ENCODE data around the gene CYB5A.
"Not testable (repeated sequence)": the region's sequence is repeated elsewhere in the genome, so short reads cannot be mapped to it uniquely, and the experiment has no call there.

Gene CYB5A

GRCh38 chr18:74294526-74294925 lies 2.8 kb upstream of the CYB5A start:
- no peak for DNase-seq (ENCODE audit: low read depth)

GRCh38 chr18:74292982-74293381 lies 1.2 kb upstream of the CYB5A start:
- not testable (repeated sequence) for DNase-seq (ENCODE audit: low read depth)

- no peak for DNase-seq (ENCODE audit: low read depth)
Measured at GRCh38 chr18:74292541-74292858, 737 bp upstream of the CYB5A start.

DNA sequence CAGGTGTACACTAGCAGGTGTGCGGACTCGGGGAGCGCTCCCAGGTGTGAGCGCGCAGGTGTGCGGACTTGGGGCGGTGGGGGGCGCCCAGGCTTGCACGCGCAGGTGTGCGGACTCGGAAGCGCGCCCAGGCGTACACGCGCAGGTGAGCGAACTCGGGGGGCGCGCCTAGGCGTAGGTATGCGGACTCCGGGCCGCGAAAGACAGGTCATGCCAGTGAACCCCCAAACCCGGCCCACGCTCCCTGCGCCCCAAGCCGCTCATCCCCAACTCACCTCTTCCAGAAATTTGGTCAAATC lies 342 bp downstream of the CYB5A start:
- no peak for DNase-seq (ENCODE audit: low read depth)

DNA sequence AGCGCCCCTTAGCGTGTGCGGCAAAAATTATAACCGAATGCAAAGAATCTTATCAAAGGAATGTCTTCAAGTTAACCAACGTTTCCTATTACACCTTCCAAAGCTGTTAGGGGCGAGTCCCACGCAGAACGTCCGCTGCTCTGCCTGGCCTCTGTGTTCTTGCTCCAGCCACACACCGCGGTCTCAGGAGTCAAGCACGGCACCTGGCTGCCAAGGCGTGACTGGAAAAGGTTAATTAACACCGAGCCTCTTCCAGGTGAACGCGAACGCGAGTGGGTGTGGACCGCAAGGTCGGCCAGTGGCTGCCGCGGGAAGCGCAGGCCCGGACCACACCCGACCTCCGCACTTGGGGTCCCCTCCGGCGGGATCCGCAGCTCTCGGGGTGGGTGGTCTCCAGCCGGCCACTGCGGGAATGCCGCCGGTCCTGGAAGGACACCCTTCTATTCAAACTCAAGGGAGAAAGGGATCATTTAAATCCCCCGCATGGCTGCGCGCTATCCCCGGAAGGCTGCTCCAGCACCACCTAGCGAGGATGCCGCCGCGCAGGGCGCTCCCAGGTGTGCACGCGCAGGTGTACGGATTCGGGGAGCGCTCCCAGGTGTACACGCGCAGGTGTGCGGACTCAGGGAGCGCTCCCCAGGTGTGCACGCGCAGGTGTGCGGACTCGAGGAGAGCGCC lies 830 bp downstream of the CYB5A start:
- DNase-seq (ENCODE audit: low read depth), result no peak

GRCh38 chr18:74290021-74290420 lies 1.7 kb downstream of the CYB5A start:
- DNase-seq (ENCODE audit: low read depth), result no peak

DNA sequence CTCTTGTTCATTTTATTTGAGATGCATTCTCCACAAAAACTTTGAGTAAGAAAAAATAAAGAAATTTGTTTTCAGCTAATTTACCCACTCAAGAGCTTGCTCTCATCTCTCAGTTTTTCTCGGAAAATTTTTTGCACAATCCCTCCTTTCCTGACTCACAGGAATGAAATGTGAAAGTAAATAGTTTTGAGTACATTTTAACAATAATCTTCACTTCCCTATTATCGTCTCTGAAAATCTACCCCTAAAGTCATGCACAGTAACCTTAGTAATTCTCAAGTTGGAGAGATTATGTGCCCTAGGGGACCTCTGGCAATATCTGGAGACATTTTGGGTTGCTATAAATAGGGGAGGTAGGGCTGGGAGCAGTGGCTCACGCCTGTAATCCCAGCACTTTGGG lies 2.6 kb downstream of the CYB5A start:
- no peak for DNase-seq (ENCODE audit: low read depth)

DNA sequence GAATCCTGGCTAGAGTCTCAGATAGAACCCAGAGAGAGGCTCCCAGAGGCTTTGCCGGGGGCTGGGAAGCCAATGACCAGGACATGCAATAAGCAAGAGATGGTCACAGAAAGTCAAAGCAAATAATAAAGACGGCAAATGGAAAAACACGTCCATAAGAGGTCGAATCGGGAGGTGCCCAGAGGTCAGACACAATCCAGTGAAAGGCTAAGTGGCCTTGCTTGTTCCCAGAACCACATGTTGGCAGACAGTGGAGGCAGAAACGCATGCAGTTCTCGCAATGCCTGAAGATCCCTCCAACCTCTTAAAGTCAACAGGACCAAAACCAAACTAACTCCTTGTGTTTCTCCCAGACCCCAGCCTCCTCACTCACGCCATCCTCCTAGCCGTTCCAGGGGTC lies 3.0 kb downstream of the CYB5A start:
- DNase-seq (ENCODE audit: low read depth), result no peak

DNA sequence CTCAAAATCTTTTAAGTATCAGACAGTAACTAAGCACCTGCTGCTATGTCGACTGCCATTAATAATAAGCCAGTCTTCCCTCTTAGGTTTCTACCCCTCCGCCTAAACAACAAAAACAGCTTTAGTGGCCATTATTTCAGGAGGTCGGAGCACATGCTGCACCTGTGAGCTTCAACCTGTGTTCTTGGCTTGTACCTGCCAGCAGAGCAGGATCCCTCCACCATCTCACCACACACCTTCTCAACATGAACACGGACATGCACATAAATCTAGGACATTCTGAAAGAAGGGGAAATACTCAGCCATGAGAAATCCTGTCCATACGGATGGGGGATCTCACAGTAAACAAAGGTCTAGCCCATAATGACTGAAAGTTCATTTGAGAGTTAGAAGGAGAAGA lies 3.7 kb downstream of the CYB5A start:
- DNase-seq (ENCODE audit: low read depth), result no peak

DNA sequence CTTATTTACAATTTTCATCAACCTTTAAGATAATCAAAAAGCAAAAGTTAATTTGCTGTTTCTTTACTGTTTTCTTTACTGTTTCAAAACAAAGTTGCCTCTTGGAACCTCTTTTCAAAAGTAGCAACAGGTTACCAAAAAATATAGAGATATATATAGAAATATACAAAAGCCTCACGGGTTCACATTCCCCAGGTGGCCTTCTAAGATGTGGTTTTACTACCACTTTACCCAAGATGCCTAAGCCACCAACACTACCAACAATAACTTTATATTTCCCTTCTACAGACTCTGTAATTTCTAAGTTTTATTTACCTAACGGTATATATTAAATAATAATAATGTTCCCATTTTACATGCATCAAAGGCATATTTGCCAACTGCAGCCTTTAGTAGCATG lies 4.9 kb downstream of the CYB5A start:
- DNase-seq (ENCODE audit: low read depth), result no peak

GRCh38 chr18:74286106-74286855 lies 5.5 kb downstream of the CYB5A start:
- DNase-seq (ENCODE audit: low read depth), result no peak

DNA sequence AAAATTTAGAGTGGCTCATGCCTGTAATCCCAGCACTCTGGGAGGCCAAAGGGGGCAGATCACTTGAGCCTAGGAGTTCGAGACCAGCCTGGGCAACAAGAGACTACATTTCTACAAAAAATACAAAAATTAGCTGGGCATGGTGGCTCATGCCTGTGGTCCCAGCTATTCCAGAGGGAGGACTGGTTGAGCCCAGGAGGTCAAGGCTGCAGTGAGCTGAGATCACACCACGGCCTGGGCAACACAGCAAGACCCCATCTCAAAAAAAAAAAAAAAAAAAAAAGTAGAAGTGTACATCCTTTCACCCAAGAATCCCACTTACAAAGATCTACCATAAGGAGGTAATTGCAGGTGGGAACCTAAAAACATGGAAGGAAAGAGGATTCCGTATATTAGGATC lies 6.2 kb downstream of the CYB5A start:
- not testable (repeated sequence) for DNase-seq (ENCODE audit: low read depth)

- DNase-seq (ENCODE audit: low read depth), result no peak
Measured at GRCh38 chr18:74284980-74285355, 6.8 kb downstream of the CYB5A start.

DNA sequence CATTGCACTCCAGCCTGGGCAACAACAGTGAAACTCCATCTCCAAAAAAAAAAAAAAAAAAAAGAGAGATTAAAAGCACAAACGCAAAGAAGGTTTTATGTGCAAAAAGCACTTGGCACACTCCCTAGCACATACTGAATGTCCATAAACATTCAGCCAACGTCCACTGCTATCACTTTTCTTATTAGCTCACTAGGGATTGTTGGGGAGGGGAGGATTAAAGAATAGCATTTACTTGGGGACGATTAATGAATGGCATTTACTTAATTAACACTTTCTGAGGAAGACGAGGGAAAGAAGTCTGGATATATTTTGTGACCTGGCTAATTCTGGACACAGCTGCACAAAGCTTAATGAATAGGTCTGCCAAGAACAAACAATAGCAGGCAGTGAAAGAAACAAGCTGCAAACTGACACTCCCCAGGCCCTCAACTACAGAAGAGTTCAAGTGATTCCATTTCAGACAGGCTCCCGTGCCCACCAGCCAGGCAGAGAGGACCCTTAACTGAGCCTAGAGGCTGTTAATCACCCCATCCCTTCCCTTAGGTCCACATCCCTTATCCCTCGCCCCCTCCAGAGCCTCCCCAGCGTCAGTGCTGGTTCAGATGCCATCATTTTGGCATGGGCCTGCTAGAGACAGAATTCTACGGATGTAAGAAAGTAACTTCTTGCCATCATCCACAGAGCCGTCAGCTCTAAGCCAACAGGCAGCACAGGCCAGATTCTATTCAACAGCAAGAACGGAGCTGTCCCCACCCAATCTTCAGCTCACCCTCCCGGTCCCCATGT lies 7.4 kb downstream of the CYB5A start:
- DNase-seq (ENCODE audit: low read depth), result no peak

GRCh38 chr18:74283646-74284045 lies 8.1 kb downstream of the CYB5A start:
- no peak for DNase-seq (ENCODE audit: low read depth)

DNA sequence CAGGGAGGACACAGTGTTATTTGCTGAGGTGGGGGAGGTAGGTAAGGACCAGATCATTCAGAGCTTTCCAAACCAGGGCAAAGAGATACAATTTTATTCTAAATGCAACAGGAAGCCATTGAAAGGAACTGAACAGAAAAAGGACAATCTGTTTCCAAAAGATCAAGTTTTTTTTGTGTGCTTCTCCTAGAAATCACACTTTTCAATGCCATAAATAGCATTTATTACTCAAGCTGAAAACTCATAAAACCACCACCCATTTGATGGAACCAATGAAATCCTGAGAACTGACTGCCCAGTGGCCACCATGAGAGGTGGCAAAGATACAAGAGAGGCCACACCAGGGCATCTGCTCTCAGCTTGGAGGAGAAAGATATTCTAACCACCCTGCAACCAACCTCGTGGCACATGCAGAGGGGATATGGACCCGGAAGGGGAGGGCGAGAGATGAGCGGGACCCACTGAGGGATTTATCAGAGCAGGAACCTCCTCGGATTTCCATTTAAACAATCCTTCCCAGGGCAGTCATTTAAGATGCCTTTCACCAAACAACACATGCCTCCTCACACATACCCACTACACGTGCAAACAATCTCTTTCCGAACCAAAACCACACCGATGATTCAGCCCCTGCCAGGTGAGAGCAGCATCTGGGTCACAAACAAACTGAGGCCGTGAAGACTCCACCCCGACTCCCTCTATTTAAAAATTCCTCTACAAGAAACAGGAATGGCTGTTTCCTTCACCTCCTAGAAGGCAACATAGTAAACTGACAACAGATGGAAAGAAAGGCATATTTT lies 8.8 kb downstream of the CYB5A start:
- DNase-seq (ENCODE audit: low read depth), result no peak

GRCh38 chr18:74281980-74282754 lies 9.6 kb downstream of the CYB5A start:
- DNase-seq (ENCODE audit: low read depth), result no peak

- no peak for DNase-seq (ENCODE audit: low read depth)
Measured at GRCh38 chr18:74281011-74281979, 10.5 kb downstream of the CYB5A start.

DNA sequence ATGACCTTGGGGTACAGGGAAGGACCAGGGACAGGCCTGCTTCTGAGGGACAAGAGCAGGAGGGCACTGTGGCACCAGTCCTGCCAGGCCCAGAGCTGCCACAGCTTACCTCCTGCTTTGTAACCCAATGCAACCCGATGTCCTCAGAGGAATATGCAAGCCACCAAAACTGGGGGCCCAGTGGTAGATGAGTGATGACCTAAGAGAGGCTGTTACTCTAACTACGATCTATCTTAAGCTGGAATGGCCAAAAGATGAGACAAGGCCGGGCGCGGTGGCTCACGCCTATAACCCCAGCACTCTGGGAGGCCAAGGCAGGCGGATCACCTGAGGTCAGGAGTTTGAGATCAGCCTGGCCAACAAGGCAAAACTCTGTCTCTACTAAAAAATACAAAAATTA lies 12.8 kb downstream of the CYB5A start:
- DNase-seq (ENCODE audit: low read depth), result no peak

DNA sequence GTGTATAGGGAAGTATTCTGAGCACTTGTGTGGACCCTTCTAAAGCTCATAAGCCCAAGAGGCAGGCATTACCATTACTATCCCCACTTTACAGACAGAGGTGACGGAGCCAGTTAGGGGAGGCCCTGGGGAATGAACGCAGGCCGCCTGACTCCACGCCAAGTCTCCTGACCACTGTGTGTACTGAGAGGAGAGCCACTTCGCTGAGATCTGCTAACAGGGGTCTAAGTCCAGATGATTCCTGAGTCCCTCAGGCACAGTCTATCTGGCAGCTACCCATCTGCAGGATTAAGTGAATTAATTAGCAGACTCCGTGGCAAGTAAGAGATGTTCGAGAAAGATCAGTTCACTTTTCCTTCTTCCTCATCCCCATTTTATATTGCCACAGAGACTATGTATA lies 13.7 kb downstream of the CYB5A start:
- no peak for DNase-seq (ENCODE audit: low read depth)

GRCh38 chr18:74277296-74277695 lies 14.5 kb downstream of the CYB5A start:
- DNase-seq (ENCODE audit: low read depth), result no peak
